Islet precursor cell (in vitro differentiated cells): ENCODE measurements around the gene HDDC3.
"Not testable (repeated sequence)": the region's sequence is repeated elsewhere in the genome, so short reads cannot be mapped to it uniquely, and the experiment has no call there.

Source experiments
- DNase-seq: peaks from one replicate; pipeline ENCODE4 v3.0.0-alpha.2; 2018

HDDC3 gene

DNA sequence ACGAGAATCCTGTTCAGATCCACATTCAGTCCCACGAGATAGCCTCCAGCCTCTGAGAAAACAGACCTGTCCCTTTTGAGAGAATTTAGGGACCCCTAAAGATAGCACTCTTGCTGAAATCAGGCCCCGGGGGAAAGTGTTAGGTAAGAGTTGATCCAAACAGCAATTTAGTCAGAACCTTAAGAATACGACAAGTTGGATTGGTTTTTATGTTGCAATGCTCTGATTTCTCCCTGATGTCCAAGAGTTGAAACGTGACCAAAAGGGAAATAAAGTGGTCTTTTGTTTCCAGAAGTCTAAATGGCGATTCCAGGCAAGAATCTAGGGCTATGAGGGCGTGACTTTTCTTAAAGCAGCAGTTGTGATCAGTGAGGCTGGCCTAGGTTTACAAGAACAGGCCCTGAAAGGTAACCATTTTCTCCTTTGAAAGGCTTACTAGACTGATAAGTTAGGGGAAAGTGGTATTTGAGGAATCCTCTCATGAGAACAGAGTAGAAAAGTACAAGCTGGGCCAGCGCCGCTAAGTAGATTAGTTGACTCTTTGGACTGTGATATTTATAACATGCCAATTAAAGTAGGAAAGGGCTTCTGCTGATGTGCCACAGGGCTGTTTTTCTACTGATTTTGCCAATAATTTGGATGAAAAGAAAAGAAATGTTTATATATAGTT lies 24.4 kb downstream of the HDDC3 start:
- DNase-seq: no peak

DNA sequence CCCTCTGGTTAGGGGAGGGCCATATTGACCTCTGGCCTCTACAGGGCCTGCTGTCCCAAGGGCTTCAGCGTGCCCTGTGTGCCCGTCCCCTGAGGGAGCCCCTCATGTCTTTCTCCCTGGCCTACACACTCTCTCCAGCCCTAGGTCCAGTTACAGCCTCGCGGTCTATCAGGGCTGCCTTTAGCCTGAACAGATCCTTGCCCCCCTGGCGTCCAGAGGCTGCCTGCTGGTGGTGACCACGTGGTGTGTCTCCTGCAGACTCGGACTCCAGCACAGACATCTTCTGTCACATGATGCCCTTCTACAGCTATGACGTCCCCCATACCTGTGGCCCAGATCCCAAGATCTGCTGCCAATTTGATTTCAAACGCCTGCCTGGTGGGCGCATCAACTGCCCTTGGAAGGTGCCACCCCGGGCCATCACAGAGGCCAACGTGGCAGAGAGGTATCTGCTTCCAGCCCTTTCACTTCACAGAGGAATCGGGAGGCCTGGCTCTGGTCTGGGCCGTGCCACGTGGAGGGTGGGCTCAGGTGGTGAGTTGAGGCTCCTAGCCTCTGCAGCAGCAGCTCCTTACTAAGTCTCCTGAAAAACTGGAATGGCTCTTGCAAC lies 25.2 kb downstream of the HDDC3 start:
- no peak for DNase-seq

DNA sequence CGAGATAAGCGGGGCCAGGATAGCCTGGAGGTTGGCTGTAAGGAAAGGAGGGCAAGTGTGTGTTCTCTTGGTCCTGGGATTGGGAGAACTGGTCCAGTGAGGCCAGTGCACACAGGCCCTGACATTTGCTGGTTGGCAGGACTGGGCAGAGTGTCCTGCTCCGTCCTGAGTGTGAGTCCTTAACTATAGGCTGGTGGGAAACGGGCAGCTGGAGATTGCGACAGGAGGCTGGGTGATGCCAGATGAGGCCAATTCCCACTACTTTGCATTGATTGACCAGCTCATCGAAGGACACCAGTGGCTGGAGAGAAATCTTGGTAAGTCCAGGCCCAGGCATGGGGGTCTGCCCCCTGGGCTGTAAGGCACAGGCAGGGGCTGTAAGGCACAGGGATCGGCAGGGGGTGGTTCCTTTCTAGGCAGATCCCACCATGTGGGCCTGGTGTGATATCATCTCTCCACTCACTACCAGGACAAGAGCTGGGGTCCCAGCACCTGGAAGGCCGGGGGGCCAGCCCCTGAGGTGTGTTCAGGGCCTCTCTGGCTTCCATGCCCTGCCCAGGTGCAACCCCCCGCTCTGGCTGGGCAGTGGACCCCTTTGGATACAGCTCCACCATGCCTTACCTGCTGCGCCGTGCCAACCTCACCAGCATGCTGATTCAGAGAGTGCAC lies 26.0 kb downstream of the HDDC3 start:
- no peak for DNase-seq

DNA sequence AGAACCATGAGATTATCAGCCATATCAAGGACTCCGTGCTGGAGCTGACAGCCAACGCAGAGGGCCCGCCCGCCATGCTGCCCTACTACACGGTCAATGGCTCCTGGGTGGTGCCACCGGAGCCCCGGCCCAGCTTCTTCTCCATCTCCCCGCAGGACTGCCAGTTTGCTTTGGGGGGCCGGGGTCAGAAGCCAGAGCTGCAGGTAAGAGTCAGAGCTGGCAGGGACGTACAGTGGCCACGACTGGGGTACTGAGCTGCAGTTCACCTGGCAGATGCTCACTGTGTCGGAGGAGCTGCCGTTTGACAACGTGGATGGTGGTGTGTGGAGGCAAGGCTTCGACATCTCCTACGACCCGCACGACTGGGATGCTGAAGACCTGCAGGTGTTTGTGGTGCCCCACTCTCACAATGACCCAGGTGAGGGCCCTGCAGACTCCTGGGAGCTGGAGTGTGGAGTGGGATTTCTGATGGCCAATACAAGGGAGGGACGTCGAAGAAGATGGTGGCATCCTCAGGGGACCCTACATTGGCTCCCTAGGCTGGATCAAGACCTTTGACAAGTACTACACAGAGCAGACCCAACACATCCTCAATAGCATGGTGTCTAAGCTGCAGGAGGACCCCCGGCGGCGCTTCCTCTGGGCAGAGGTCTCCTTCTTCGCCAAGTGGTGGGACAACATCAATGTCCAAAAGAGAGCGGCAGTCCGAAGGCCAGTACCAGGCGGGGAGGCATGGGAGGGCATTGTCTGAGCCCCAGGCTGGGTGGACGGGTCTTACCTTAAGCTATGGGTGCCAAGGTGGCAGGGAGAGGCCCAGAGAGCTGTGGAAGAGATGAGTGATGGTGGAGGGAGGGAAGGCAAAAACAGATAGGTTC lies 26.8 kb downstream of the HDDC3 start:
- DNase-seq: no peak

DNA sequence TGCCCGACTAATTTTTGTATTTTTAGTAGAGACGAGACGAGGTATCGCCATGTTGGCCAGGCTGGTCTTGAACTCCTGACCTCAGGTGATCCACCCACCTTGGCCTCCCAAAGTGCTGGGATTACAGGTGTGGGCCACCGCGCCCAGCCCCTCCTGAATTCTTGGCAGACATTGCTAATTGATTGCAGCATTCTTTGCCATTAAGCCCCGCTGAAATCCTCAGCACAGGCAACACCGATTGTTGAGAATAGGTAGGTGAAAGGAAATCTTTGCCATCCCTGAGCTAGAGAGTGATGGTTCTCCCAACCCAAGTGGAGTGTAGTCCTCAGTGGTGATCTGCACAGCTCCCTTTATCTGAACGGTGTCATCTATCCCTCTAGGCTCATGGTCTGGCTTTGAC lies 27.6 kb downstream of the HDDC3 start:
- no peak for DNase-seq

DNA sequence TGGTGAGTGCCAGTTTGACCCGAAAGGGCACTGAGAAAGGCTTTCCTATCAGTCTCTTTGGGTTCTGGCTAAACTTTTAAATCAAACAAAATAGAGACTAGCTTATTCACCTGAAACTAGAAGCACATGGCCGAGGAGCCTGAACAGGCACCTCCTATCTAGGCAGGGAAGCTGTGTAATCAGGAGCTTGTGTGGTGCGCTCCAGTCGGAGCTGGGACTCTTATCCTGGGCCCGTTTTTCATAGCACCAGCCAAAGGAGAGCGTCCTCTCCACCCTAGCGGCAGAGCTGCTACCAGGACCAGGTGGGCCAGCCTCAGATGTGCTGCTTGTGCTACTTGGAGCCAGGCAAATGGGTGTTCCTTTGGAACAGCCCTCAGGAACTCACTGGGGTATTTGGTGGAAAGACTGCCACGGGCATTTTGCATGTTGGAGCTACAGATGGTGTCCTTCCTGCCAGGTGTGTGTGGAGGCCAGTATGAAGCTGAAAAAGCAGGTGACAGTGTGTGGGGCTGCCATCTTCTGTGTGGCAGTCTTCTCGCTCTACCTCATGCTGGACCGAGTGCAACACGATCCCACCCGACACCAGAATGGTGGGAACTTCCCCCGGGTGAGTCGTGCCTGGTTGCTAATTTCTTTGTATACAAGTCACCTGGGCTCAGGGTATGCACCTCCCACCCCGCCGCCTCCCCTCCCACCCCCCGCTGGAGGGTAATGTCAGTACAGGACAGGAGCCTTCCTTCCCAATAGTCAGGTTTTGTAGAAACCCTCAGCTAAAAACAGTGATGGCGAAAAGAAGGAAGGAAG lies 28.4 kb downstream of the HDDC3 start:
- DNase-seq: peak; percentile 77

DNA sequence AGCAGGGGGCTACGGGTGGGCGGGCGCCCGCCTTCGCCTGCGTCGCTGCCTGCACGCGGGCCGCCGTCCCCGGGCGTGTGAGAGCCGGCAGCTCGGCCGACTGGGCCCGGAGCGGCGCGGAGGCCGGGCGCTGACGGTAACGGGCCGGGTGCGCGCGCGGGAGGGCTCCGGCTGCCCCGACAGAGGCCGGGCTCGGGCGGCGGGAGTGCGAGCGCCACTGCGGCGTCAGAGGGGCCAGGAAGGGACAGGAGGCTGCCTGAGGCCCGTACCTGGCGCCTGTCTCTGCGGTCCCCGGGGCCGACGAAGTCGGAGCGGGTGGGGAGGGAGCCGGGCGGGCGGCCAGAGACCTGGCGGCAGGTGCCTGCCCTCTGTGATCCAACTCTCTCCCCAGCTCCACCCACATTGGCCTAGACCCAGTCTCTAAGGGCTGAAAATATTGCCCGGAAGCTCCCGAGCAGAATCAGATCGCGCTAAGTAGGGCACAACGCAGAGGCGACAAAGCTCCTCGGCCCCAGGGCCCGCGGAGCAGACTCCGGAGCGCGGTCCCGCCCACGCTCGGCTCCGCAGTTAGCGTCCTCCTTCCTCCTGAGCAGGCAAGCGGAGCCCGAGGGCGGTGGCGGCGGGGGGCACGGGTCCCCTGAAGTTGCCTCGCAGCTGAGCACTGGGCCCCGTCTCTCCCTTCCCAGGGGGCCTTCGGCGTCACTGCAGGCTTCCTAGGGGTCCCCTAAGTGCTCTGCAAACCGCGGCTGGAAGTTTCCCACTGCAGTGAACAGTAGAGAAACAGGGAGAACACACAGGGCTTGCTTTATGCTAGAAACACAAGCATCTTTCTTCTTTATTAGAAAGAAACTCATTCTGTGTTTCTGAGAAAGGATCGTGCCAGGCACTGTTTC lies 29.3 kb downstream of the HDDC3 start, which contains the start of gene MAN2A2:
Gene MAN2A2, plus strand, starts transcription at position 463 of the 893 bp plus-strand sequence. CDS start 906 bp downstream, outside the sequence.
- DNase-seq: peak; percentile 82

DNA sequence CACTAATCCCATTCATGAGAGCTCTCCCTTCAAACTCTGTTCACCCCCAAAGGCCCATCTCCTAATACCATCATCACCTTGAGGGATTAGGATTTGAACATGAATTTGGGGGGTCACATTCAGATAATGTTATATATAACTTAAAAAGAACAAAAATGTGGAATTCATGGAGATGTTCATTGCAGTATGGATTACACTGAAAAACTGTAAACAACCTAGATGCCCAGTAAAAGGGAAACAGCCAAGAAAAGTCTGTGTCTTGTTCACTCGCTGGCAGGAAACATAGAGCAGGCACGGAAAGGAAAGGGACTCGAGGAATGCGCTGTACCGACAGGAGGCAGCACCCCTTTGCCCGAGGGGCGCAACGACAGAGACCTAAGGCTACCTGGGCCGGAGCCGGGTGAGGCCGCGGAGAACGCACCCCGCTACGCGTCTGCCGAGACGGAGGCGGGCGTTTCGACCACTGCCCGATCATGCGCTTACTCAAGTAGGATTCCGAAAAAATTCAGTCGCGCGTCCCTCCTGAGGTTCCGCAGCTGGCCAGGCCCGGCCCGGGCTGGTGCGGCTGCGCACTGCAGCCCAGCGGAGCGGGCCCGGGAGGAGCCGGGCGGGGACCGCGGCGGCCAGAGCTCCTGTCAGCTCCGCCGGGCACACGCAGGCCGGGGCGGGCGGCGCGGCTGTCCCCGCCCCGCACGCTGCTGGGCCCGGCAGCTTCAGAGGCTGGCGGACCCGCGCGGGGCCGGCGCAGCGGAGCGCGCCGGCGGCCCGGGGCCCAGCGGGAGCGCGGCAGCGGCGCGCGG lies 30.1 kb downstream of the HDDC3 start:
- DNase-seq: peak; percentile 90

DNA sequence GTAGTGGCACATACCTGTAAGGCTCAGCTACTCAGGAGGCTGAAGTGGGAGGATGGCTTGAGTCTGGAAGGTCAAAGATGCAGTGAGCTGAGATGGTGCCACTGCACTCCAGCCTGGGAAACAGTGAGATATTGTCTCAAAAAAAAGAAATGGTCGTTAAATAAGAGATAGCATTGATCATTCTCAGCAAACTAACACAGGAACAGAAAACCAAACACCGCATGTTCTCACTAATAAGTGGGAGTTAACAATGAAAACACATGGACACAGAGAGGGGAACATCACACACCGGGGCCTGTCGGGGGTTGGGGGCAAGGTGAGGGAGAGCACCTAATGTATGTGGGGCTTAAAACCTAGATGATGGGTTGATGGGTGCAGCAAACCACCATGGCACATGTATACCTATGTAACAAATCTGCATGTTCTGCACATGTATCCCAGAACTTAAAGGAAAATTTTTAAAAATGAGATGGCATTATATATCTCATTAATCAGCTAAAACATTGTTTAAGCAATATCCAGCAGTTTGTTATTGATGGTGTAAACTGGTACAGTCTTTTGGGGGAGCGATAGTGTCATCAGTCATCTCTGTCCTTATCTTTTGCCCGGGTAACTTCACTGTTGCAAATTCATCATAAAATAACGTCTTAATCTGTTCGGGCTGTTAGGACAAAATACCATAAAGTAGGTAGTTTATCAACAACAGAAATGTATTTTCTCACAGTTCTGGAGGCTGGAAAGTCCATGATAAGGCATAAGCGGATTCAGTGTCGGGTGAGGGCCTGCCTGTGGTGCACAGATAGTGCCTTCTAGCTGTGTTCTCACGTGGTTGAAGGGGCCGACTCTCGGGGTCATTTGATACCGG lies 30.9 kb downstream of the HDDC3 start:
- DNase-seq: no peak

DNA sequence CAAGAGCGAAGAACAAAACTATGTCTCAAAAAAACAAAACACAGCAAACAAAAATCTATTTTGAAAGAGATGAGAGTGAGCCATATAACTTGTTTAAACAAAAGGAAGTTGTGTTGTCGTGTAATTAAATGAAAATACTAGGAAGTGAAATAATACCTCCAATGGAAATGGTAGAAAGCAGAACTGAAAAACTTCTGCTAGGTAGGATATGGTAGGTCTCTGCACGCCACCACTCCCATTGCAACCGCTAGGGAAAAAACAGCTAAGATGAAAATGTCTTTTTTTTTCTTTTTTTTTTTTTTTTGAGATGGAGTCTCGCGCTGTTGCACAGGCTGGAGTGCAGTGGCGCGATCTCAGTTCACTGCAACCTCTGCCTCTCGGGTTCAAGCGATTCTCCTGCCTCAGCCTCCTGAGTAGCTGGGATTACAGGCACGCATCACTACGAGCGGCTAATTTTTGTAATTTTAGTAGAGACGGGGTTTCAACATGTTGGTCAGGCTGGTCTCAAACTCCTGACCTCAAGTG lies 35.2 kb downstream of the HDDC3 start:
- DNase-seq: not testable (repeated sequence)

DNA sequence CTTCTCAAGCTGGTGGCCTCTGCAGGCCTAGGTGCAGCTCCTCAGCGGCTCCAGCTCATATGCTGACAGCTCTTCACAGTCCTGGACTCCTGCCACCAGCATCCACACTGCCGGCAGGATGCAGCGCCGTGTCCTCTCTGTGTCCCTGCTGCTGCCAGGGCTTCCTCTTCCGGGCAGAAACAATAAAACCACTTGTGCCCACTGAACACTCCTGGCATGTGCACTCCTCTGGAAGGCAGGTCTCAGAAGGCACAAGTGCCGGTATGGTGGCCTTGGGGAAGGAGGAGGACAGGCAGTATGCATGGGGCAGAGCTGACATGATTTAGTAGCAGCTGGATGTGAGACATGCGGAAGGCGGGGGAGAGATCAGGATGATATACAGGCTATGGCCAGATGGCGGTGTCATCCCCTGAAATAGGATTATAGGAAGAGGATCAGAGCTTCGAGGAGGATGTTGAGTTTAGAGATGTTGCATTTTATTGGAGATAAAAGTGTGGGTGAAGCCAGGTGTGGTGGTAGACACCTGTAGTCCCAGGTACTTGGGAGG lies 36.7 kb downstream of the HDDC3 start:
- no peak for DNase-seq

DNA sequence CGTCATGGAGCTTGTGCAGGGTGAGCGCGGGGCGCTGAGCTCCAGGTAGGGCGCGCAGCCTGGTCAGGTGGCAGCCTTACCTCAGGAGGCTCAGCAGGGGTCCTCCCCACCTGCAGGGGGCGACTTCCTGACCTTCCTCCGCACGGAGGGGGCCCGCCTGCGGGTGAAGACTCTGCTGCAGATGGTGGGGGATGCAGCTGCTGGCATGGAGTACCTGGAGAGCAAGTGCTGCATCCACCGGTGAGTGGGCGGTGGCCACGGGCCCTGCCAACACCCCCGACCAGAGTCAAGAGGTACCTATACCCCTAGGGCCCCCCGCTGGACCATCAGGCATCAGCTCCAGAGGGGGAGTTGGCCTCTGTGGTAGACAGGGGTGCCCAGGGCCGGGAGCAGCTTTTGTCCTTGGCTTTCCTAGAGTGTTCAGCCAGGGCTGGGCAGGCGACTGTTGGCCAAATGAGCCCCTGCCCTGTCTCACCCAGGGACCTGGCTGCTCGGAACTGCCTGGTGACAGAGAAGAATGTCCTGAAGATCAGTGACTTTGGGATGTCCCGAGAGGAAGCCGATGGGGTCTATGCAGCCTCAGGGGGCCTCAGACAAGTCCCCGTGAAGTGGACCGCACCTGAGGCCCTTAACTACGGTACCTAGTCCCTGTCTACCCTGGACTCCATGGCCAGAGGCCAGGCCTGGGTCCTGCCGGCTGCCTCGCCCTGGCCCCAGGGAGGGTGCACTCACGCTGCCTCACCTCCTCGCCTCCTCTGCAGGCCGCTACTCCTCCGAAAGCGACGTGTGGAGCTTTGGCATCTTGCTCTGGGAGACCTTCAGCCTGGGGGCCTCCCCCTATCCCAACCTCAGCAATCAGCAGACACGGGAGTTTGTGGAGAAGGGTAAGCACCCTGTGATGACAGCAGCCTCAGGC lies 38.9 kb downstream of the HDDC3 start:
- DNase-seq: no peak

DNA sequence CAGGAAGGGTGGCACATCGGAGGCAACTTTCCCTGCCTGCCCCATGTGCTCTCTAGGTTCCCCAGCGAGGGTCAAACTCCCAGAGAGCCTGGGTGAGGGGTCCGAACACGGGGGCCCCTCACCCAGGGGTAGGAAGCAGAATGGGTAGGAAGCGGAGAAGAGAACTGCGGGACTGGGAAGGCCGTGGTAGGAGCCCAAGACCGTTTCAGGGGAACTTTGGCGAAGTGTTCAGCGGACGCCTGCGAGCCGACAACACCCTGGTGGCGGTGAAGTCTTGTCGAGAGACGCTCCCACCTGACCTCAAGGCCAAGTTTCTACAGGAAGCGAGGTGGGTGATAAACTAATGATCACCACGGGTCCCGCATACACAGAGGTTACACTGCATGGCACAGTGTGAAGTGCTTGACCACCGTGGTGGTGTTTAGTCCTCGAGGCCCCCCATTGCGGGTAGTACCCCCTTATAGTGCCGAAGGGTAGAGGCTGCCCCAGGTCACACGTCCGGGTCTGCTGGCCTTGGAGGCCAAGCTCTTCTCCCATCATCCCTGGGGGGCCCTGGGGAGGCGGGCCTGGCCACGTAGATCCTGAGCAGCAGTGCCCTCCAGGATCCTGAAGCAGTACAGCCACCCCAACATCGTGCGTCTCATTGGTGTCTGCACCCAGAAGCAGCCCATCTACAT lies 39.7 kb downstream of the HDDC3 start:
- no peak for DNase-seq

DNA sequence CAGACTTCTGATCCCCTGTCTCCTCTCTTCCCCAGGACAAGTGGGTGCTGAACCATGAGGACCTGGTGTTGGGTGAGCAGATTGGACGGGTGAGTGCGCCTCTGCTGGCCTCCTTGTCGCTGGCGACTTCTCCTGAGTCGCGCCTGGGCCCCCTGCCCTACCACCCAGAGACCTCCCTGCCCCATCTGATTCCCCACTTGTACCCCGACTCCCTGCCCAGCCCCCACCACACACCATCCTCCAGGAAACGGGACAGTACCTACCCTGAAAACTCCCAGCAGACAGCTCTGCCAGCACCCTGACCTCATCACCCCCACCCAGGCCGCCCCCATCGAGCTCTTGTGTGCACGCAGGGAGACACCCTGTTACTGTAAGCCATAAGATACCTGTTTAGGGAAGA lies 40.3 kb downstream of the HDDC3 start:
- no peak for DNase-seq

DNA sequence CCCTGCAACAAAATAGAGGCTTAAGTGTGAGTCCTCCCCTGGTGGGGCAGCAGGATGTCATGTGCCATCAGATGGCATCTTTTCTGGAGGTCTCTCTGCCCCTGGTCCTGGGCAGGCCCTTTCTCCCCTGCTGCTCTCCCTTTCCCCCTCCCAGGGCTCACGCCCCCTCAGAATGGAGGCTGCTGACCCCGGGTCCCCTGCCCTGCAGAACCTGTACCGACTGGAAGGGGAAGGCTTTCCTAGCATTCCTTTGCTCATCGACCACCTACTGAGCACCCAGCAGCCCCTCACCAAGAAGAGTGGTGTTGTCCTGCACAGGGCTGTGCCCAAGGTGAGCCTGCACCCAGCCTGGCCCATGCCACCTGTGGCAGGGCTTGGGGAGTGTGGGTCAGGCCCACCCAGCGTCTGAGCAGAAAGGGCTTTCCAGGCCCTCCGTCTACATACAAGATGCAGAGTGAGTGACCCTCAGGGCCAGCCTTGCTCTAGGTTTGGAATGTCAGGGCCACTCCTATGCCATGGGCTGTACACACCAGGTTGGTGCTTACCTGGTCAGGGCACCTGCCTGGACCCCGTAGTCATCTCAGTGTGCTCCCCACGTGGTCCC lies 40.9 kb downstream of the HDDC3 start:
- no peak for DNase-seq

DNA sequence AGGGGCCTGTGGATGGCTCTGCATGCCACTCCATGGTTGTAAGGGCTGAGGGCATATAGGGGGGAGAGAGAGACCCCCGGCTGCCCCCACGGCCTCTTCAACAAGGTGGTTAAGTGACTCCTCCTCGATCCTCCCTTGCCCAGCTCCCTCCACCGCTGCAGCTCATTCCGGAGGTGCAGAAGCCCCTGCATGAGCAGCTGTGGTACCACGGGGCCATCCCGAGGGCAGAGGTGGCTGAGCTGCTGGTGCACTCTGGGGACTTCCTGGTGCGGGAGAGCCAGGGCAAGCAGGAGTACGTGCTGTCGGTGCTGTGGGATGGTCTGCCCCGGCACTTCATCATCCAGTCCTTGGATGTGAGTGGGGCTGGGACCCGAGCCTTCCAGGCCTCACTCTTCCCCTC lies 41.5 kb downstream of the HDDC3 start:
- DNase-seq: no peak
